ENCODE results near the gene ASXL1. TPM values are rescaled to one million over a fixed set of nuclear protein-coding genes. Genes with fewer than 3 reads are reported as not detected.

Gene ASXL1
- total and polyA plus RNA-seq, 10 donors, result 14.1 to 149 (median 96.8) TPM

GRCh38 chr20:32416206-32416605, 58.1 kb downstream of the ASXL1 start:
- TF ChIP-seq POLR2A (IDR thresholded peaks at IDR 0.05) (no peak), POLR2AphosphoS5 (IDR thresholded peaks at IDR 0.05) (no peak)
- TF ChIP-seq, protein P1, sequence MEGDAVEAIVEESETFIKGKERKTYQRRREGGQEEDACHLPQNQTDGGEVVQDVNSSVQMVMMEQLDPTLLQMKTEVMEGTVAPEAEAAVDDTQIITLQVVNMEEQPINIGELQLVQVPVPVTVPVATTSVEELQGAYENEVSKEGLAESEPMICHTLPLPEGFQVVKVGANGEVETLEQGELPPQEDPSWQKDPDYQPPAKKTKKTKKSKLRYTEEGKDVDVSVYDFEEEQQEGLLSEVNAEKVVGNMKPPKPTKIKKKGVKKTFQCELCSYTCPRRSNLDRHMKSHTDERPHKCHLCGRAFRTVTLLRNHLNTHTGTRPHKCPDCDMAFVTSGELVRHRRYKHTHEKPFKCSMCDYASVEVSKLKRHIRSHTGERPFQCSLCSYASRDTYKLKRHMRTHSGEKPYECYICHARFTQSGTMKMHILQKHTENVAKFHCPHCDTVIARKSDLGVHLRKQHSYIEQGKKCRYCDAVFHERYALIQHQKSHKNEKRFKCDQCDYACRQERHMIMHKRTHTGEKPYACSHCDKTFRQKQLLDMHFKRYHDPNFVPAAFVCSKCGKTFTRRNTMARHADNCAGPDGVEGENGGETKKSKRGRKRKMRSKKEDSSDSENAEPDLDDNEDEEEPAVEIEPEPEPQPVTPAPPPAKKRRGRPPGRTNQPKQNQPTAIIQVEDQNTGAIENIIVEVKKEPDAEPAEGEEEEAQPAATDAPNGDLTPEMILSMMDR (IDR thresholded peaks at IDR 0.05 in 8 of 11, conservative IDR thresholded peaks at IDR 0.05 in 3 of 11), result no peak
- Histone ChIP-seq H3K27me3 (replicated peaks in 1 of 7) (no peaks in the 10 kb centered on the region), H3K9me3 (no peaks in the 10 kb centered on the region), H3K4me3 (no peak overlapping the region), H3K4me1 (peaks cover 12 to 62% (median 32%) of the 10 kb centered on the region in 6 donors), H3K27ac (no peak overlapping the region), H3K36me3 (peaks cover 0 to 6% (median 0%) of the 10 kb centered on the region in 6 donors)
- DNase-seq, result no peak
- 78 to 95% (median 85%) methylated on average over 2 of the region's 2 CpGs for WGBS, 5 donors
- intact Hi-C loops (cut with DNase I; ENCODE audit: low total_unique reads), result no loop called here

DNA sequence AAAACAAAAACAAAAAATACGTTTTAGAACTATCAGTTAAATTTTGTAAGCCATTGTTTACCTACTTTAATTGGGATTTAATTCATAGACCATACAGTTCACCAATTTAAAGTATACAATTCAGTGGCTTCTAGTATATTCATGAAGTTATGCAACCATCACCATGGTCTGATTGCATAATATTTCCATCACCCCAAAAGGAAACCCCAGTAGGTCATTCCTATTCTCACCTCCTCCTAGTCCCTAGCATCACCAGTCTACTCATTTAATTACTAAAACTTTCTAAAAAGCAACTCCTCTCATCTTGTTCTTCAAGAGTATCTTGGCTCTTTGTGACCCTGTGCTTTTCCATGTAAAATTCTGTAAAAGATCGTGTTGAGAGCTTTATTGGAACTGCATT, 60.2 kb downstream of the ASXL1 start:
- Histone ChIP-seq H3K36me3 (peaks cover 0 to 6% (median 0%) of the 10 kb centered on the region in 6 donors), H3K9me3 (no peaks in the 10 kb centered on the region), H3K27me3 (replicated peaks in 1 of 7) (no peaks in the 10 kb centered on the region), H3K4me1 (peaks cover 0 to 41% (median 14%) of the 10 kb centered on the region in 6 donors), H3K27ac (no peak overlapping the region), H3K4me3 (no peak overlapping the region)
- intact Hi-C loops (cut with DNase I; ENCODE audit: low total_unique reads), result no loop called here
- TF ChIP-seq, protein P1 (IDR thresholded peaks at IDR 0.05 in 8 of 11, conservative IDR thresholded peaks at IDR 0.05 in 3 of 11), result no peak
- TF ChIP-seq POLR2AphosphoS5 (IDR thresholded peaks at IDR 0.05) (no peak), POLR2A (IDR thresholded peaks at IDR 0.05) (no peak)
- 81 to 91% (median 83%) methylated on average over 2 of the region's 2 CpGs for WGBS, 5 donors
- no peak for DNase-seq

- peaks cover 0 to 4% (median 0%) of the 10 kb centered on the region in 6 donors for H3K36me3 ChIP-seq
- no peak for DNase-seq
- H3K4me3 ChIP-seq, result no peak overlapping the region
- H3K27me3 ChIP-seq (replicated peaks in 1 of 7), result no peaks in the 10 kb centered on the region
- no peak overlapping the region for H3K27ac ChIP-seq
- peaks cover 0 to 14% (median 3%) of the 10 kb centered on the region in 6 donors for H3K4me1 ChIP-seq
- WGBS, 5 donors, result 54 to 90% (median 71%) methylated on average over 2 of the region's 2 CpGs
- intact Hi-C loops (cut with DNase I; ENCODE audit: low total_unique reads), result no loop called here
- no peak for TF ChIP-seq POLR2AphosphoS5 (IDR thresholded peaks at IDR 0.05)
- TF ChIP-seq POLR2A (IDR thresholded peaks at IDR 0.05), result no peak
- TF ChIP-seq, protein P1 (IDR thresholded peaks at IDR 0.05 in 8 of 11, conservative IDR thresholded peaks at IDR 0.05 in 3 of 11), result no peak
- no peaks in the 10 kb centered on the region for H3K9me3 ChIP-seq
Measured at GRCh38 chr20:32421290-32421689, 63.2 kb downstream of the ASXL1 start.

GRCh38 chr20:32427996-32428395, 69.9 kb downstream of the ASXL1 start:
- H3K27me3 ChIP-seq (replicated peaks in 1 of 7), result no peaks in the 10 kb centered on the region
- TF ChIP-seq, protein P1 (IDR thresholded peaks at IDR 0.05 in 8 of 11, conservative IDR thresholded peaks at IDR 0.05 in 3 of 11), result no peak
- TF ChIP-seq POLR2A (IDR thresholded peaks at IDR 0.05) (no peak), POLR2AphosphoS5 (IDR thresholded peaks at IDR 0.05) (no peak)
- H3K36me3 ChIP-seq, result peaks cover 18 to 65% (median 54%) of the 10 kb centered on the region in 6 donors
- no peak overlapping the region for H3K4me3 ChIP-seq
- H3K9me3 ChIP-seq, result no peaks in the 10 kb centered on the region
- no peak for DNase-seq
- WGBS, 5 donors, result 92 to 95% (median 93%) methylated on average over 6 of the region's 6 CpGs
- no peak overlapping the region for H3K27ac ChIP-seq
- intact Hi-C loops (cut with DNase I; ENCODE audit: low total_unique reads), result no loop called here
- H3K4me1 ChIP-seq, result no peaks in the 10 kb centered on the region
